GM12864 (cell line): ENCODE data around the gene CLSTN2.

Experiments
- DNase-seq: peaks from one replicate; pipeline ENCODE4 v3.0.0-alpha.2; 2011; ENCODE audit warnings: low read depth
- H3K4me3 ChIP-seq: 2 replicates; pipeline ENCODE4 v1.5.1; 2011; ENCODE audit warnings: mild to moderate bottlenecking, low read depth, low read length, control low read depth
- CTCF ChIP-seq: IDR thresholded peaks from 2 replicates; pipeline ENCODE4 v1.5.1; 2011; ENCODE audit warnings: low read depth, mild to moderate bottlenecking, moderate library complexity, low read length, control low read depth, inconsistent platforms; ENCODE audit errors: missing control alignments

CLSTN2 gene

GRCh38 chr3:140467104-140467577 lies 532.2 kb downstream of the CLSTN2 start:
- no peak for DNase-seq
- H3K4me3 ChIP-seq: no peak overlapping the region
- no peak for TF ChIP-seq CTCF

- no peak overlapping the region for H3K4me3 ChIP-seq
- no peak for TF ChIP-seq CTCF
- DNase-seq: no peak
These were observed 532.9 kb downstream of the CLSTN2 start for GRCh38 chr3:140467796-140468315.

GRCh38 chr3:140468407-140468806 lies 533.4 kb downstream of the CLSTN2 start:
- DNase-seq: no peak
- H3K4me3 ChIP-seq: no peak overlapping the region
- no peak for TF ChIP-seq CTCF

- H3K4me3 ChIP-seq: no peak overlapping the region
- TF ChIP-seq CTCF: no peak
- no peak for DNase-seq
These were observed 534.5 kb downstream of the CLSTN2 start for GRCh38 chr3:140469491-140469890.

- no peak overlapping the region for H3K4me3 ChIP-seq
- no peak for DNase-seq
- no peak for TF ChIP-seq CTCF
These were observed 535.2 kb downstream of the CLSTN2 start for GRCh38 chr3:140470211-140470610.

GRCh38 chr3:140470962-140471361 lies 536.0 kb downstream of the CLSTN2 start:
- DNase-seq: no peak
- TF ChIP-seq CTCF: no peak
- no peak overlapping the region for H3K4me3 ChIP-seq

GRCh38 chr3:140472306-140473020 lies 537.5 kb downstream of the CLSTN2 start:
- H3K4me3 ChIP-seq: no peak overlapping the region
- no peak for TF ChIP-seq CTCF
- DNase-seq: no peak
